ENCODE measurements around the gene LAMB2.

The LAMB2 gene

DNA sequence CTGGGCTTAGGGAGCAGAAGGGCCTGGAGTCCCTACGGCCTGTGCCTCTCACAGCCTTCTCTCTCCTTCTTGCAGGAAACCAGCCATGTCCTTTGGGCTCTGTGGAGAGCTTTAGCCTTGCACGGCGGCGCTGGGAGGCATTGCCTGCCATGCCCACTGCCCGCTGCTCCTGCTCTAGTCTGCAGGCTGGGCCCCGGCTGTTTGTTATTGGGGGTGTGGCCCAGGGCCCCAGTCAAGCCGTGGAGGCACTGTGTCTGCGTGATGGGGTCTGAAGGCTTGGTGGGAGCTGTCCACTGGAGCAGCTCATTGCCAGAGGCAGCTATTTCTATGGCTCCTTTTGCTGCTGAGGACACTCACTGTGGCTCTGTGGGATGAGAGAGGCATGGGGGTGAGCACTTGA lies 42.7 kb upstream of the LAMB2 start:
- TF ChIP-seq OSR1 (CRISPR knock-in tag; IDR thresholded peaks at IDR 0.05), result no peak
- no peak for TF ChIP-seq ARNTL (CRISPR knock-in tag; IDR thresholded peaks at IDR 0.05; ENCODE audit: borderline replicate concordance, low read depth)
- no peak for TF ChIP-seq TOX (CRISPR knock-in tag; IDR thresholded peaks at IDR 0.05; ENCODE audit: borderline replicate concordance)
- TF ChIP-seq ZNF565 (CRISPR knock-in tag; conservative IDR thresholded peaks at IDR 0.05; ENCODE audit: low read depth), result no peak
- TF ChIP-seq ZNF70 (CRISPR knock-in tag; IDR thresholded peaks at IDR 0.05), result no peak
- TF ChIP-seq, protein P1, sequence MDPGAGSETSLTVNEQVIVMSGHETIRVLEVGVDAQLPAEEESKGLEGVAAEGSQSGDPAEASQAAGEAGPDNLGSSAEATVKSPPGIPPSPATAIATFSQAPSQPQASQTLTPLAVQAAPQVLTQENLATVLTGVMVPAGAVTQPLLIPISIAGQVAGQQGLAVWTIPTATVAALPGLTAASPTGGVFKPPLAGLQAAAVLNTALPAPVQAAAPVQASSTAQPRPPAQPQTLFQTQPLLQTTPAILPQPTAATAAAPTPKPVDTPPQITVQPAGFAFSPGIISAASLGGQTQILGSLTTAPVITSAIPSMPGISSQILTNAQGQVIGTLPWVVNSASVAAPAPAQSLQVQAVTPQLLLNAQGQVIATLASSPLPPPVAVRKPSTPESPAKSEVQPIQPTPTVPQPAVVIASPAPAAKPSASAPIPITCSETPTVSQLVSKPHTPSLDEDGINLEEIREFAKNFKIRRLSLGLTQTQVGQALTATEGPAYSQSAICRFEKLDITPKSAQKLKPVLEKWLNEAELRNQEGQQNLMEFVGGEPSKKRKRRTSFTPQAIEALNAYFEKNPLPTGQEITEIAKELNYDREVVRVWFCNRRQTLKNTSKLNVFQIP (CRISPR knock-in tag; IDR thresholded peaks at IDR 0.05; ENCODE audit: borderline replicate concordance, low read depth), result no peak
- TF ChIP-seq, protein P2, sequence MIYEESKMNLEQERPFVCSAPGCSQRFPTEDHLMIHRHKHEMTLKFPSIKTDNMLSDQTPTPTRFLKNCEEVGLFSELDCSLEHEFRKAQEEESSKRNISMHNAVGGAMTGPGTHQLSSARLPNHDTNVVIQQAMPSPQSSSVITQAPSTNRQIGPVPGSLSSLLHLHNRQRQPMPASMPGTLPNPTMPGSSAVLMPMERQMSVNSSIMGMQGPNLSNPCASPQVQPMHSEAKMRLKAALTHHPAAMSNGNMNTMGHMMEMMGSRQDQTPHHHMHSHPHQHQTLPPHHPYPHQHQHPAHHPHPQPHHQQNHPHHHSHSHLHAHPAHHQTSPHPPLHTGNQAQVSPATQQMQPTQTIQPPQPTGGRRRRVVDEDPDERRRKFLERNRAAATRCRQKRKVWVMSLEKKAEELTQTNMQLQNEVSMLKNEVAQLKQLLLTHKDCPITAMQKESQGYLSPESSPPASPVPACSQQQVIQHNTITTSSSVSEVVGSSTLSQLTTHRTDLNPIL (CRISPR knock-in tag; IDR thresholded peaks at IDR 0.05; ENCODE audit: low read depth), result no peak
- no peak for TF ChIP-seq ZFP3 (CRISPR knock-in tag; IDR thresholded peaks at IDR 0.05)
- TF ChIP-seq SNAI2 (CRISPR knock-in tag; IDR thresholded peaks at IDR 0.05), result no peak
- no peak for TF ChIP-seq ZC3H10 (CRISPR knock-in tag; IDR thresholded peaks at IDR 0.05)
- TF ChIP-seq, protein P3, sequence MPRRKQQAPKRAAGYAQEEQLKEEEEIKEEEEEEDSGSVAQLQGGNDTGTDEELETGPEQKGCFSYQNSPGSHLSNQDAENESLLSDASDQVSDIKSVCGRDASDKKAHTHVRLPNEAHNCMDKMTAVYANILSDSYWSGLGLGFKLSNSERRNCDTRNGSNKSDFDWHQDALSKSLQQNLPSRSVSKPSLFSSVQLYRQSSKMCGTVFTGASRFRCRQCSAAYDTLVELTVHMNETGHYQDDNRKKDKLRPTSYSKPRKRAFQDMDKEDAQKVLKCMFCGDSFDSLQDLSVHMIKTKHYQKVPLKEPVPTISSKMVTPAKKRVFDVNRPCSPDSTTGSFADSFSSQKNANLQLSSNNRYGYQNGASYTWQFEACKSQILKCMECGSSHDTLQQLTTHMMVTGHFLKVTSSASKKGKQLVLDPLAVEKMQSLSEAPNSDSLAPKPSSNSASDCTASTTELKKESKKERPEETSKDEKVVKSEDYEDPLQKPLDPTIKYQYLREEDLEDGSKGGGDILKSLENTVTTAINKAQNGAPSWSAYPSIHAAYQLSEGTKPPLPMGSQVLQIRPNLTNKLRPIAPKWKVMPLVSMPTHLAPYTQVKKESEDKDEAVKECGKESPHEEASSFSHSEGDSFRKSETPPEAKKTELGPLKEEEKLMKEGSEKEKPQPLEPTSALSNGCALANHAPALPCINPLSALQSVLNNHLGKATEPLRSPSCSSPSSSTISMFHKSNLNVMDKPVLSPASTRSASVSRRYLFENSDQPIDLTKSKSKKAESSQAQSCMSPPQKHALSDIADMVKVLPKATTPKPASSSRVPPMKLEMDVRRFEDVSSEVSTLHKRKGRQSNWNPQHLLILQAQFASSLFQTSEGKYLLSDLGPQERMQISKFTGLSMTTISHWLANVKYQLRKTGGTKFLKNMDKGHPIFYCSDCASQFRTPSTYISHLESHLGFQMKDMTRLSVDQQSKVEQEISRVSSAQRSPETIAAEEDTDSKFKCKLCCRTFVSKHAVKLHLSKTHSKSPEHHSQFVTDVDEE (CRISPR knock-in tag; IDR thresholded peaks at IDR 0.05), result no peak
- TF ChIP-seq RARB (CRISPR knock-in tag; IDR thresholded peaks at IDR 0.05), result no peak
- TF ChIP-seq ISL1 (CRISPR knock-in tag; IDR thresholded peaks at IDR 0.05), result no peak
- TF ChIP-seq, protein P4, sequence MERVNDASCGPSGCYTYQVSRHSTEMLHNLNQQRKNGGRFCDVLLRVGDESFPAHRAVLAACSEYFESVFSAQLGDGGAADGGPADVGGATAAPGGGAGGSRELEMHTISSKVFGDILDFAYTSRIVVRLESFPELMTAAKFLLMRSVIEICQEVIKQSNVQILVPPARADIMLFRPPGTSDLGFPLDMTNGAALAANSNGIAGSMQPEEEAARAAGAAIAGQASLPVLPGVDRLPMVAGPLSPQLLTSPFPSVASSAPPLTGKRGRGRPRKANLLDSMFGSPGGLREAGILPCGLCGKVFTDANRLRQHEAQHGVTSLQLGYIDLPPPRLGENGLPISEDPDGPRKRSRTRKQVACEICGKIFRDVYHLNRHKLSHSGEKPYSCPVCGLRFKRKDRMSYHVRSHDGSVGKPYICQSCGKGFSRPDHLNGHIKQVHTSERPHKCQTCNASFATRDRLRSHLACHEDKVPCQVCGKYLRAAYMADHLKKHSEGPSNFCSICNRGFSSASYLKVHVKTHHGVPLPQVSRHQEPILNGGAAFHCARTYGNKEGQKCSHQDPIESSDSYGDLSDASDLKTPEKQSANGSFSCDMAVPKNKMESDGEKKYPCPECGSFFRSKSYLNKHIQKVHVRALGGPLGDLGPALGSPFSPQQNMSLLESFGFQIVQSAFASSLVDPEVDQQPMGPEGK (CRISPR knock-in tag; IDR thresholded peaks at IDR 0.05; ENCODE audit: borderline replicate concordance), result no peak
- no peak for TF ChIP-seq PPARA (CRISPR knock-in tag; IDR thresholded peaks at IDR 0.05; ENCODE audit: borderline replicate concordance)
- no peak for TF ChIP-seq BACH2 (CRISPR knock-in tag; IDR thresholded peaks at IDR 0.05; ENCODE audit: borderline replicate concordance)
- TF ChIP-seq, protein P5, sequence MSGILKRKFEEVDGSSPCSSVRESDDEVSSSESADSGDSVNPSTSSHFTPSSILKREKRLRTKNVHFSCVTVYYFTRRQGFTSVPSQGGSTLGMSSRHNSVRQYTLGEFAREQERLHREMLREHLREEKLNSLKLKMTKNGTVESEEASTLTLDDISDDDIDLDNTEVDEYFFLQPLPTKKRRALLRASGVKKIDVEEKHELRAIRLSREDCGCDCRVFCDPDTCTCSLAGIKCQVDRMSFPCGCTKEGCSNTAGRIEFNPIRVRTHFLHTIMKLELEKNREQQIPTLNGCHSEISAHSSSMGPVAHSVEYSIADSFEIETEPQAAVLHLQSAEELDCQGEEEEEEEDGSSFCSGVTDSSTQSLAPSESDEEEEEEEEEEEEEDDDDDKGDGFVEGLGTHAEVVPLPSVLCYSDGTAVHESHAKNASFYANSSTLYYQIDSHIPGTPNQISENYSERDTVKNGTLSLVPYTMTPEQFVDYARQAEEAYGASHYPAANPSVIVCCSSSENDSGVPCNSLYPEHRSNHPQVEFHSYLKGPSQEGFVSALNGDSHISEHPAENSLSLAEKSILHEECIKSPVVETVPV (CRISPR knock-in tag; IDR thresholded peaks at IDR 0.05), result no peak
- TF ChIP-seq ESRRG (CRISPR knock-in tag; IDR thresholded peaks at IDR 0.05), result no peak
- ATAC-seq, result no peak

DNA sequence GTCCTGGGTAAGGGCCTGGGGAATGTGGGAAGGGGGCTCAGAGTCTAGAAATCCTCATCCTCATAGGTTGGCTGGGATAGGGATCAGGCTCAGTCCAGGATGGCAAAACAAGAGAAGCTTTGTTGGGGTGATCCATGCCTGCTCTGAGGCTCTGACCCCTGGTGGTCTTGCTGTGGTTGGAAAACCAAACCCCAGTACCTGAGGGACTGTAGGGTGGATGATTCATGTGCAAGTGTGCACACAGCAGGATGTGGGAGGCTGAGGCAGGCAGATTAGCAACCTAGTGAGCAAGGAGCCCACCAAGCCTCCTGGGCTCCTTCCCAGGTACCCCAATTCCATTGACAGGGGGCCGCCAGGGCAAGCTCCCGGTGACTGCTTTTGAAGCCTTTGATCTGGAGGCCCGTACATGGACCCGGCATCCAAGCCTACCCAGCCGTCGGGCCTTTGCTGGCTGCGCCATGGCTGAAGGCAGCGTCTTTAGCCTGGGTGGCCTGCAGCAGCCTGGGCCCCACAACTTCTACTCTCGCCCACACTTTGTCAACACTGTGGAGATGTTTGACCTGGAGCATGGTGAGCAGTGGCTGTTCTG lies 41.6 kb upstream of the LAMB2 start:
- TF ChIP-seq, protein P1 (CRISPR knock-in tag; IDR thresholded peaks at IDR 0.05; ENCODE audit: borderline replicate concordance, low read depth), result no peak
- TF ChIP-seq ISL1 (CRISPR knock-in tag; IDR thresholded peaks at IDR 0.05) (no peak), ZNF8 (CRISPR knock-in tag; IDR thresholded peaks at IDR 0.05) (no peak)
- ATAC-seq, result no peak

DNA sequence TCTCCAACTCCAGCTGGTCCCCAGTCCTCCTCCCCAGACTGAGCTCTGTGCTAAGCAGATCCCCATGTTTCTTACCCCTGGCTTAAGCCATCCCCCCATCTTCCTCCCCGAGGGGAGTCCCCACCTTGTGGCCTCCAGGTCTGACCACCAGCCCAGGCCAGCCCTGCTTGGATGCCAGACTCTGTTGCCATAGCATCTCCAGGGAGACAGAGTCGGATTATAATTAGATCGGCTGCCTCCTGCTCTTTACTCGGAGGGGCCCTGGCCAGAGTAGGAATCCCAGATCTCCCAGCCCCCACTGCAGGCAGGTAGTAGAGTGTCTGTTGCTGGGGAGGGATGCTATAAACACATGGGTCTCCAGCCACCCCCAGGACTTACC lies 40.9 kb upstream of the LAMB2 start:
- ATAC-seq, result peak; percentile 14; the same call in 2 of the 3 replicates
- TF ChIP-seq ZFP3 (CRISPR knock-in tag; IDR thresholded peaks at IDR 0.05), result no peak
- TF ChIP-seq, protein P5 (CRISPR knock-in tag; IDR thresholded peaks at IDR 0.05), result no peak
- TF ChIP-seq, protein P3 (CRISPR knock-in tag; IDR thresholded peaks at IDR 0.05), result no peak
- no peak for TF ChIP-seq PPARA (CRISPR knock-in tag; IDR thresholded peaks at IDR 0.05; ENCODE audit: borderline replicate concordance)
- TF ChIP-seq ZC3H10 (CRISPR knock-in tag; IDR thresholded peaks at IDR 0.05), result no peak
- no peak for TF ChIP-seq CSDC2 (CRISPR knock-in tag; IDR thresholded peaks at IDR 0.05)
- no peak for TF ChIP-seq TOX (CRISPR knock-in tag; IDR thresholded peaks at IDR 0.05; ENCODE audit: borderline replicate concordance)
- no peak for TF ChIP-seq RARB (CRISPR knock-in tag; IDR thresholded peaks at IDR 0.05)
- no peak for TF ChIP-seq SNAI2 (CRISPR knock-in tag; IDR thresholded peaks at IDR 0.05)
- no peak for TF ChIP-seq TCF4 (CRISPR knock-in tag; IDR thresholded peaks at IDR 0.05; ENCODE audit: borderline replicate concordance)
- TF ChIP-seq ISL1 (CRISPR knock-in tag; IDR thresholded peaks at IDR 0.05), result no peak
